HG02870 (cell line): ENCODE data around the gene TMEM37.

Experiments used
- ATAC-seq: cut with Tn5 transposase; IDR thresholded peaks from one replicate; pipeline ENCODE4 v1.9.1; 2021; ENCODE audit warnings: mild to moderate bottlenecking, moderate library complexity; ENCODE audit not compliant: unreplicated experiment

Gene TMEM37

DNA sequence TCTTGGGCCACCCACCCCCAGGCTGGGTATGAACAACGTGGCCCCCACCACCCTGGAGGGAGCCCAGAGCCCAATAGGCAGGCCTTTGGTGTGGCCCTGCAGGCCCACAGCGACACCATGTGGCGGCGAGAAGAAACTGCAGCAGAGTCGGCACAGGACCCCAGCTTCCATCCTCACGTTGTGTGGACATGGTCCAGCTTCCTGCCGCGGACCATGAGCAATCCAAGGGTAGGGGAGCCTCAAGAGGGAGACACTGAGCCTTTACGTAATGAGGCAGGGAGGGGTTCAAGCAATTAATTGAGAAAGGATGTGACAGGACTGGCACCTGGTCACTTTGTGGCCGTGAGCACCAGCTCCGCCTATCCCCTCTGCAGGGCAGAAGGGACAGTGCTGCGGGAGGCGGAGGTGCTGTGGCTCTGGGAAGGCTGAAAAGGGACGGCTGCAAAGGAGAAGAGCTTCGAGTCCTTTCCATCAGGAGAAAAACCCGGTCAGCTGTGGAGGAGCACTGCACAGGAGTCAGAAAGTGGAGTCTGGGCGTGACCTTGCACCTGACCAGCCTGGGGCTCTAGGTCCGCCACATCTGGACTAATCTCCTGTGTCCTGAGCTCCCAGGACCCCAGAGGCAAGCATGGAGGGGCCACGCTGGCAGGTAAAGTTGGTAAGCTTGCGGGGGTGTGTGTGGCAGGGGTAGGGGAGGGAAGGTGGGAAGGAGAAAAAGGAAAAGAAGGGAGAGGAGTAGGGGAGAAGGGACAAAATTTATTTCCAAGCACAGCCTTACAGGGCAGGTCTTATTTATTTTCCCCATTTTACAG, 44.9 kb downstream of the TMEM37 start:
- peak; percentile 55 for ATAC-seq

DNA sequence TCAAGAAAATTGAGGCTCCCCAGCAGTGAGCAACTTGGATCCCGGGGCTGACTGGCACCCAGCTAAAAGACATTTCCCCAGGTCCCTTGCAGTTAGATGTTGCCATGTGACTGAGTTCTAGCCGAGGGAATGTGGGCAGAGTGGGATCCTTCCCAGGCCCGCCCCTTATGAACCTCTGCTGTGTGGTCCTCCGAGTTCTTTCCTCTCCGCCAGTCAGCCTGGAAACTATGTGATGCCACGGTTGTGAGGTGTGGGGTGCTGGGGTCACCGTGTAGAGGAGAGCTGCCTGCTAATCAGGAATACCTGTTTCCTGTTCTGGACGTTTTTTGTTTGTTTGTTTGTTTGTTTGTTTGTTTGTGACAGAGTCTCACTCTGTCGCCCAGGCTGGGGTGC, 45.5 kb downstream of the TMEM37 start:
- no peak for ATAC-seq

DNA sequence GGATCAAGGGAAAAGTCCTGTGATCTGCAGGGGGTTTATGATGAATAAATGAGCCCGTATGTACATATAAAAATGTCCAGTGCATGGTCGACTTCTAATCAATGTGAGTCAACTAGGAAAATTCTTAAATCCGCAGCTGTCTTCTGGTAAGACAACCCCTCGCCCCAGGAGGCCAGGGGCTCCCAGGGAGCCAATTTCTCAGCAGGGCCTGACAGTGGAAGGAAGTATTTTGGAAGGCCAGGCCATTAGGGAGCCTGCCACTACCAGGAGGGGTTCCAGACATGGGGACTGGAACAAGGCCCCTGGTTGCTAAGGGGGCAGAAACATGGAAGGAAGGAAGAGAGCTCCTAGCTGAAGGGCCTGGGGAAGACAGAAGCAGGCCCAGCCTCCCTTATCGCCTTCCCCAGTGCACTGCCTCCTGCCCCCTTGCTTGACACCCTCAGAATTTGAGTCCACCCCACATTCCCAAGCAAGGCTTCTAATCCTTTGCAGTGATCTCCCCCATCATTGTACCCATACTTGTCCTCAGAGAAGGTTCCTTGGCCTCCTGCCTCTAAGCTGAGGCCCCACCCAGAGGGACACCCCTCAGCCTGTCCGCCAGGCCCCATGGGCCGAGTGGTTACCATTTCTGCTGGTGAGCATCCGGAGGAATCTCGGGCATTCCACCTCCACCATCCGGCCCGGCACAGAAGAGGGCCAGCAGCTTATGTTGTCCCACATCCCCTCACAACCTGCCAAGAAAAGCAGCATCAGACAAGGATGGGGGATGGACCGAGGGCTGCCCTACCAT, 46.7 kb downstream of the TMEM37 start:
- no peak for ATAC-seq

DNA sequence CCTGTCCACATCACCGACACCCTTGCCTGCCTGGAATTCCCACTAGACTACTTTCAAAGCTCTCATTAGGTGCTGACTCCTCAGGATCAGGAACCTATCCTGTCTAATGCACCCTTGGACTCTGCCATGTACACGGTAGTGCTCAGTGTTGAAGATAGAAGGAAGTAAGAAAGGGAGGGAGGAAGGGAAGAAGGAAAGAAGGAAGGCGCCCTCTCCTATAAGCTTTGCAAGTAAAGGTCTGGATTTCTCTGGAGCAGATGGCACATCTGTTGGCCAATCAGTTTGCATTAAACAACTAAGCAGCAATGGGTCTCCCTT, 47.3 kb downstream of the TMEM37 start:
- ATAC-seq: no peak

DNA sequence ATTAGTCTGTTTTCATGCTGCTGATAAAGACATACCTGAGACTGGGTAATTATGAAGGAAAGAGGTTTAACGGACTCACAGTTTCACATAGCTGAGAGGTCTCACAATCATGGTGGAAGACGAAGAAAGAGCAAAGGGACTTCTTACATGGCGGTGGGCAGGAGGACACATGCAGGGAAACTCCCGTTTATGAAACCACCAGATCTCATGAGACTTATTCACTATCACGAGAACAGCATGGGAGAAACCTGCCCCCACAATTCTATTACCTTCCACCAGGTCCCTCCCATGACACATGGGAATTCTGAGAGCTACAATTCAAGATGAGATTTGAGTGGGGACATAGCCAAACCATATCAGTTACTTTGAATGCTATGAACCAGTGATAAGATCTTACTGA, 48.5 kb downstream of the TMEM37 start:
- no peak for ATAC-seq

DNA sequence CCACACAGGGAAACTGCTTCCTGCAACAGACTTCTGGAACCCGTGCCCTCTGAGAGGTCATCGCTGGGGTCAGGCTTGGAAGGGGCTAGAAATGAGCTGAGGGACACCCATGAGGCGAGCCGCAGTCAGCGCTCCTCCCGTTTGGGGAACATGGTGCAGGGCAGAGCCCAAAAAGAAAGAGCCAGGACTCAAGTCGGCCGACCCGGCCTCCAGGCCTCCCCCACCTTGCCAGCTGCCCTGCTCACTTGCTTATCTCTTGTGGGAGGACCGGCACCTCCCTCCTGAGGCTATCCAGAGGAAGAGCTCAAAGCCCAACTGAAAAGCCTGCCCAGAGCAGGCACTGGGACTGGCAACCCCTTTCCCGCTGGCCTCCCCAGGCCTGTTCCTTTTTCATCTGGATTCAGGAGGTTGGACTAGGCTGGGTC, 49.1 kb downstream of the TMEM37 start:
- no peak for ATAC-seq

DNA sequence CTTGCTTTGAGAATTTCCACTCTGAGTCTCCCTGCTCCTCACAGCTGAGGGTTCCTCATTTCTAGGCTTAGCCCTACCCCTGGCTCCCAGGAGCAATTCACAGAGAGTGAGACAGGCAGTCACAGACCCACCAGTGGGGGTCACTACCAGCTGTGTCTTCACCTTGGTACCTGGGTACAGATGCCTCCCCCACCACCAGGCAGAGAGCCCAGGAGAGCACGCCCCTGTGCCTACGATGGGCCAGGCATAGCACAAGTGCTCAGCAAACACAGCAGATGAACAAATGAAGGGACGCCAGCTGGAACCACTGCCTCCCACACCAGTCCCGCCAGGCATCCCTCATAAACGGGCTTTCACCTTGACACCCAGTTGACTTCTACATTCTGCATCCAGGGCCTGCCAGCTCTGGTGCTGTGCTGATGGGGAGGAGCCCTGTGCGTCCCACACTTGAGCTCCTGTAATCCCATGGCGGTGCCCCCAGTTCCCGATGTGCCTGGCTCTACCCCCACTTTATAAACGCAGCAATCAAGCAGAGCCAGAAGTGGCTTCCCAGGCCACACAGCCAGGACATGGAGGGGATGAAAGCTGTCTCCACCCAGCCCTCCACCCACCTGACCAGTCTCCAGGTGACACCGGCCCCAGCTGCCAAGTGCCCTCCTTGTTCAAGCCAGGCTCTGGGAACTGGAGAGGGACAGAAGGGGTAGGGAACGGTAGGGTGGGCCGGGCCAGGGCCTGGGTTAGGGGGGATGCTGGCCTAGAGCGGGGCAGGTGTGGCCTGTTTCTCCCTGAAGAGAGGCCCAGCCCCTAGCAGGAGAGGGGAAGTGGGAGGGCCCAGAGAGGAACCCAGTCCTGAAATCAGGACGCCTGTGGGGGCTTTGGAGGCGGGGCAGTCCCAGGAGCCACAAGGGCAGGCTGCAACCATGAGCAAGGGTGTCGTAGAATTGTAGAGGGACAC, 50.1 kb downstream of the TMEM37 start:
- ATAC-seq: no peak

DNA sequence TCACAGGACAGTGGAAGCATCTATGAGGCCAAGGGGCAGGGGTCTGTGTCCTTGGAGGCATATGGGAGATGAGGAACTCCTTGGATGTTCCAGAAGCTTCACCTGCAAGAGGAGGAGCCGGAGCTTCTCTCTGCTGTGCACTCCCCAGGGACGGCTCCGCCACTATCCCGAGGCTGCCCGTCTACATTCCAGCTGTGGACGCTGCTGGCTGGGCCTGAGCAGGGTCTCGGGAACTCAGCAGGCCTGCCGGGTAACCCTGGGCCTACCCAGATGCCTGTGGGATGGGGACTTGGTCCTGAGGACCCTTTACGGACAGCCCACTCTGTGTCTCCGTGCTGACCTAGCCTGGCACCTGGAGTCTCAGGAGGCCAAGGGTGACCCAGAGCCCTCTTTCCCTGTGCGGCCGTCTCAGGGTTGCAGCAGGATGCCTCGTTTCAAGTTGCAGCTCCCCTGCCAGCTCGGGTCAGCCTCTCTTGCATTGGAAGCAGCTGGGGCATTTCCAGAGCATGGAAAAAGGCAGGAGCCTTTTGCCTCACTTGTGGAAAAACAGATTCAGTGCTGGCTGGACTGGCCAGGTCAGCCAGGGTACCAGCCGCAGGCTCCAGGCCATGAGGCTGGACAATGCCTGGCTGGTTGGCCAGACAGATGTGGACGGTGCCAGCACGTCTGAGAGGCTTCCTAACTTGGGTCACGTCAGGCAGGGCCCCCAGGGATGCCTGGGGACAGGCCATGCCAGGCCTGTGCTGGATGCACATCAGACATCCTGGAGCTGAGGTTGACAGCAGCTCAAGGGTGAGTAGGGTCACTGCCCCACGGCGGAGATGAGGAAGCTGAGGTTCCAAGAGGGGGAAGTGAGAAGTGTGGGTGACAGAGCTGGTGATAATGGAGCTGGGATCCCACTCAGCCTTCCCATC, 51.1 kb downstream of the TMEM37 start:
- ATAC-seq: no peak

DNA sequence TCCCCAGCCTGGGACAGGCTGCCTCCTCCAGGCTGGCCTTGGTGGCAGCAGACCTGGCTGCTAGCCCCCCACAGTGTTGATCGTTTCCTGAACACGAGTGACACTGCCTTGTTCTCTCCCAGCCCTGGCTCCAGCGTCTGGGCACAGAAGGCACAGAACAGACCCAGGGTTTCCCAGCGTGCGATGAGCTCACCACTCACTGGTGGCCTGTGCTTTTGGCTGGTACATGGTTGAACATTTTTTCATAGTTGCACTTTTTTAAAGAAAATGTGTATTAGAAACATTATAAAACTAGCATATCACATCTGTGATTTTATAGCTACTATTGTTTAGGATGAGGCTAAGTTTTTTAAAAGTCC, 51.7 kb downstream of the TMEM37 start:
- ATAC-seq: no peak

DNA sequence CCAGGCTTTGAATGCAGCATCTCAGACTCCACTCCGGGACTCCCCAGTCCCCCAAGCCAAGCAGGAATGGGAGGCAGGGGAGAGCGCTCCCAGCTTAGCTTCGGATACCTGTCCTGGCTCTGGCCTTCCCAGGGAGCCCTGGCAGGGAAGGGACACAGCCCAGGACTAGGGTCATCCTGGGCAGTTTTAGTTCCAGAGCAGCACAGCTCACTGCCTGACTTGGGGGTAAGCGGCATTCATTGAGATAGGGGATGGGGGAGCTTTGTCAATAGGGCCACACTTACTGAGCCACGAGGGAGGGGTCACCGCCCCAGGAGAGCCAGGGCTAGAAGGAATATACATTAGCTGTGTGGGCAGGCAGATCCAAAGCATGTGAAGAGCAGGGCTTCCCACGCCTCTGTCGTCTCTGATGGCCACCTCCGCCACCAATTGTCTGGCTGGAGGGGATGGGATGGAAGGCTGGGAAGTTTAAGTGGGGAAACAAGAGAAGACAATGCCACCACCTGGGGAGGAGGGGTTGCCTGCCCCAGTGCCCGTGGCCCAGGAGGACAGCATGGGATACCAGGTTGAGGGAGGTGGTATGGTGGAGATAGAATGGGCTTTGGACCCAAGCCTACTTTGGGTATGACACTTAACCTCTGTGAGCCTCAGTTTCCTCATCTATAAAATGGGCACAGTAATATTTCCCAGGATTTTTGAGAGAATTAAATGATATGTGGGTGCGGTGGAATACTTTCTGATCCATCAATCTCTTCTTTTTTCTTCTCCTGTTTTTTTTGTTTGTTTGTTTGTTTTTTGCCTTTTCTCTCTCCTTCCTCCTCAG, 52.5 kb downstream of the TMEM37 start:
- ATAC-seq: no peak

DNA sequence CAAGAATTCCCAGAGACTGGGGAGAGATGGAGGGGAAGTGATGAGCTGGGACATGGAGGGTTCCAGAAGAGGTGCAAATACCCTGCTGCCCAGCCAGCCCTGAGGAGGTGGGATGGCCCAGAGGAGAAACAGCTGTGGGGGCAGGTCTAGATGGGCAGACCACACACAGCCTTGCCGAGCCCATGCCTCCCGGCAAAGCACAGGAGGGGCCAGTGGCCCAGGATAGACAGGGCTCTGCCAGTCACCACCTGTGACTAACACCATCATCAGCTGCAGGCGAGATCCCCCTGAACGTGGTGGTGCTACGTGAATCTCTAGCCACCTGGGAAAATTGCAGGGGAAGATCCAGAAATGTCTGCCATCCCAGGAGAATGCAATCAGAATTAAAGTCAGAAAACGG, 53.2 kb downstream of the TMEM37 start:
- no peak for ATAC-seq

DNA sequence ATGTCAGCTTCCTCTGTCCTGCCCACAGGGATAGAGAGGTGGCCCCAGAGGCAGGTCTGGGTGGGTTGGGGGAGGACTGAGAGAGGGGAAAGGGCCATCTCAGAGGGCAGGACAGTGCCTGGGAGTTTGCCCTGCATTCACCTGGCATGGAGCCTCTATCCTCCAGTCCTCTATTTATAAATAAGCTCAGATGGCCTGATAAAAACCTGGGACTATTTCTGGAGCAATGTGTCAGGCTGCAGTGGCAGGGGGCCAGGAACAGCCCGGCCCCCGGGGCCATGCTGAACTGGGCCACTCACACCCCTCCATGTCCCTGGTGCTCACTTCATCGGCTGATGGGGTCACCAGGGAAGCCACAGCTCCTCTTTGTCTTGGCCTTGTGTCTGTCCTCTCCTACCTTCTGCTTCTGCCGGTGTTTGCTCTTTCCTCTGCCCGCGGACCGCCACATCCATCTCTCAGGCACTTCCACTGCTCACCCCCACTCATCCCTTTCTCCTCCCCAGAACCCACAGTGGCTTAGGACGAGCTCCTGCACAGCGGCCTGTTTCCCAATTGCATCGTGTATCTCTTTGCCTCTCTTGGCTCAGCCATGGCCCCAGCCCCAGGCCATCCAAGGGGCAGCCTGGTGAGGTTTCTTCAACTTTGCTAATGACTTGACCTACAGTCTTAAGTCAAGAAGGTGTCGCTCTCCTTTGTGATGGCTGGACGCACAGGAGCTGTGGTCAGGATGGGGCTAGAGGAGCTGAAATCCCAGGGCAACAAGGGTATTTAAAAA, 53.9 kb downstream of the TMEM37 start:
- ATAC-seq: no peak

DNA sequence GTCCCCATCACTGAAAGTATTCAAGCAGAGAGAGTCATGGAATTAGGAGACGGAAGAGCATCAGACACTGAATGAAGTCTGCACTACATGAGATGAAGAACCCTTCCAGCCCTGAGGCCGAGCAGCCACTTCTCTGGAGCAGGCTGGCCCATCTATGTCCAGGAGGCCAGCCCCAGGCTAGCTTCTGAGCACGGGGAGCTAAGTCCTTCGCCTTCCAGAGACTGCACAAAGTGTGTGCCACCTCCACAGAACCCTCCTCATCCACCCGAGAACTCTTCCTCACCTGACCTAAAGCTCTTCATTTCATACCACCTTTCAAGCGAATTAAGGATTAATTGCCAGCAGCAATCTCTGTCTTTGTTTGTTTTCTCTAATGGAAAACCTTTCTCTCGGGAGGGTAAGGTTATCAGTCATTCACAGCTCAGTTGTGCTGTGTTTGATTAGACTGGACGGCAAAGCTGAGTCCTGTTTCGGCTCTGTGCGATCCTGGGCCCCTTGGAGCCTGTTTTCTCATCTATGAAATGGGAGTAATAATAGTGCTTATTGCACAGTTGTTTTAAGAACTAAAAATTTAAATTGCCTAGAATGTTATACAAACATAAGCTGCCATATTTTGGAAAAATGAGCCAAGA, 54.7 kb downstream of the TMEM37 start:
- no peak for ATAC-seq

DNA sequence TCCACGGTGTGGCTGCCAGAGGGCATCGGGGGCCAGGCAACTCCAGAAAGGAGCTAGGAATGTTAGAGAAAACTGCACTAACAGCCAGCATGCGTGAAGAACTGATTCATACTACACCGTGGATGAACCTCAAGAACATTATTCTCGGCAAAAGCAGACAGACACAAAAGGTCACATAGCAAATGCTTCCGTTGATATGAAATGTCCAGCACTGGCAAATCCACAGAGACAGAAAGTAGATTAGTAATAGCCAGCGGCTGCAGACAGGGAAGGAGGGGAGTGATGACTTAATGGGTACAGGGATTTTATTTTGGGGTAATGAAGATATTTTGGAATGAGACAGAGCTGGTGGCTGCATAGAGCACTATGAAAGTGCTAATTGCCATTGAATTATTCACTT, 55.2 kb downstream of the TMEM37 start:
- ATAC-seq: no peak

DNA sequence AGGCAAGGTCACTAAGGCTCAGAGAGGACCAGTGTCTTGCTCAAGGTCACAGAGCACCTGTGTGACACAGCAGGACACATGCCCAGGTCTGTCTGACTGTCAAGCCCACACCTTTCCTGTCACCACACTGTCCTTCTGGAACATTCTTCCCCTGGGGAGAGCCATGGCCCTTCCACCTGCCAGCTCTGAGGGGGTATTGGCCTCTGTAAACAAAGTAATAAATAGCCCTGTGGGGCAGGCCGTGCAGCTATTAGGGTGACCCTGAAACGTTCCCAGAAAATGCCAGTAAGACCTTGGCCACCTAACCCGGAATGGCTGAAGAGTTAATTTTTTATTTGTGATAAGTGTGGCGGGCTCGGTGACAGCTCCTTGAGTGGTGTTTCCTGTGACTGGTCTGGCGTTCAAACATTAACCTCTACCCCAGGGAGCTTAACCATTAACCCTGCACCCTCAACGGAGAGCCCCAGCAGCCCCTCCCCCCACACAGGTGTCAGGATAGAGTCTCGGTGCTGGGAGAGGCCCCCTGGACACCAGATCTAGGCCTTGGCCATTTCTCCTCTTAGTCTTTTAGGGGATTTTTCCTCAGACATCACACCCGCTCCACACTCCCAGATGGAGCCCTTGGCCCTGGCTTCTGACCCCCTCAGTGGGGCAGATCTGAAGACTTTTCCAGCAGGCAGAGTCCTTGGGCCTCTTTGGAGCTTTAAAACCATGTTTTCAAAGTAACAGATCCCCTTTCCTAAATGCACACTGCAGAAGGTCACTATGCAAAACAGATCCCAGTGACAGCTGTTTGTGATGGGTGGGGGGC, 56.0 kb downstream of the TMEM37 start:
- ATAC-seq: no peak
